ENCODE data around the gene SEMA5B.

Gene SEMA5B

DNA sequence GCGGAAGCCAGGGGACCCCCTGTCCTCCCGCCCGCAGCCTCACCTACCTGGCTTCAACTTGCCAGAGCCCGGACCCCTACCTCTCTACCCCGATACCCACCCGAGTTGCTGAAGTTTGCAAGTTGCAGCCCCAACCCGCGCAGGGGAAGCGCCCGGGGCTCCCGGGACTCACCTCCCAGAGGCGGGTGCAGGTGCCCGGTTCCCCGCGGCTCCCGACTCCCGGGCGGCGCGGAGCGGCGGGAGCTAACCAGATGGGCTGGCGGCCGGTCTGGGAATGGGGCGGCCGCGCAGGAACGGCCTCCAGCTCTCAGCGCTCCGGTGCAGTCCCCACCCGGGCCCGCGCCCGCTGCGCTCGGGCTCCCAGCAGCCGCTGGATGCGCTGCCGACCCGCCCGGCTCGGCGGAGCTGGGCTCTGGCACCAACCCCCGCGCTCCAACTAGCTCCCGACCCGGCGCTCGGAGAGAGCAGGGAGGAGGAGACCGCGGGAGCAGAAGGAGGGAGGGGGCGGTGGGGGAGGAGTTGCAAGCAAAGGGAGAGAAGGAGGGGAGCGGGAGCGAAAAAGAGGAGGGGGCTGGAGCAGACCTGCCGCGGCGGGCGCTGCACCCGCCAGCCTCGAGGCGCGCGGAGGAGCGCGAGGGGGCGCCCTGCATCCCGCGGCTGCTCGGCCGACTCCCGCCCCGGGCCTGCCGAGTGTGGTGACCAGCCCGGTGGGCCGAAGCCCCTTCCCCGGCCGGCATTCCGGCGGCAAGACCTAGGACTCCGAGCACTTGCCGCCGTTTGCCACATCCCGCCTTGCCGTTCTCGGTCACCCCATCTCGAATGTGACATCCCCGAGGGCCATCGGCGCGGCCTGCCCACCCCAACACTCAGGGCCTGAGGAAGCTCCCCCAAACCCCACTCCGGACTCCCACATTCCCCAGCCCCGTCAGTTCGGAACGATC lies at the start of gene SEMA5B (continued):
- TF ChIP-seq ZBTB11 (tag by site-specific recombination; conservative IDR thresholded peaks at IDR 0.05; ENCODE audit: low read depth) = no peak
- no peak for TF ChIP-seq ZNF76 (tag by site-specific recombination; IDR thresholded peaks at IDR 0.05; ENCODE audit: borderline replicate concordance, low read depth)
- no peak for TF ChIP-seq ZNF830 (tag by site-specific recombination; IDR thresholded peaks at IDR 0.05; ENCODE audit: low read depth)
- TF ChIP-seq ZNF121 (tag by site-specific recombination; IDR thresholded peaks at IDR 0.05) = no peak
- TF ChIP-seq, protein P1, sequence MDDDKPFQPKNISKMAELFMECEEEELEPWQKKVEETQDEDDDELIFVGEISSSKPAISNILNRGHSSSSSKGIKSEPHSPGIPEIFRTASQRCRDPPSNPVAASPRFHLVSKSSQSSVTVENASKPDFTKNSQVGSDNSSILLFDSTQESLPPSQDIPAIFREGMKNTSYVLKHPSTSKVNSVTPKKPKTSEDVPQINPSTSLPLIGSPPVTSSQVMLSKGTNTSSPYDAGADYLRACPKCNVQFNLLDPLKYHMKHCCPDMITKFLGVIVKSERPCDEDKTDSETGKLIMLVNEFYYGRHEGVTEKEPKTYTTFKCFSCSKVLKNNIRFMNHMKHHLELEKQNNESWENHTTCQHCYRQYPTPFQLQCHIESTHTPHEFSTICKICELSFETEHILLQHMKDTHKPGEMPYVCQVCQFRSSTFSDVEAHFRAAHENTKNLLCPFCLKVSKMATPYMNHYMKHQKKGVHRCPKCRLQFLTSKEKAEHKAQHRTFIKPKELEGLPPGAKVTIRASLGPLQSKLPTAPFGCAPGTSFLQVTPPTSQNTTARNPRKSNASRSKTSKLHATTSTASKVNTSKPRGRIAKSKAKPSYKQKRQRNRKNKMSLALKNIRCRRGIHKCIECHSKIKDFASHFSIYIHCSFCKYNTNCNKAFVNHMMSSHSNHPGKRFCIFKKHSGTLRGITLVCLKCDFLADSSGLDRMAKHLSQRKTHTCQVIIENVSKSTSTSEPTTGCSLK (tag by site-specific recombination; IDR thresholded peaks at IDR 0.05) = no peak
- no peak for TF ChIP-seq ZNF521 (tag by site-specific recombination; IDR thresholded peaks at IDR 0.05)
- no peak for TF ChIP-seq ZNF433 (tag by site-specific recombination; IDR thresholded peaks at IDR 0.05; ENCODE audit: low read depth)
- no peak for TF ChIP-seq ZNF530 (tag by site-specific recombination; IDR thresholded peaks at IDR 0.05; ENCODE audit: low read depth)
- TF ChIP-seq KLF10 (tag by site-specific recombination; IDR thresholded peaks at IDR 0.05) = no peak
- no peak for TF ChIP-seq KLF16 (tag by site-specific recombination; IDR thresholded peaks at IDR 0.05)
- TF ChIP-seq ZFP69B (tag by site-specific recombination; IDR thresholded peaks at IDR 0.05) = no peak
- TF ChIP-seq ZNF555 (tag by site-specific recombination; conservative IDR thresholded peaks at IDR 0.05) = no peak
- no peak for TF ChIP-seq ZNF768 (tag by site-specific recombination; IDR thresholded peaks at IDR 0.05)
- no peak for TF ChIP-seq ZNF221 (tag by site-specific recombination; IDR thresholded peaks at IDR 0.05; ENCODE audit: borderline replicate concordance)
- TF ChIP-seq ZNF202 (tag by site-specific recombination; IDR thresholded peaks at IDR 0.05; ENCODE audit: borderline replicate concordance) = no peak
- TF ChIP-seq, protein P2, sequence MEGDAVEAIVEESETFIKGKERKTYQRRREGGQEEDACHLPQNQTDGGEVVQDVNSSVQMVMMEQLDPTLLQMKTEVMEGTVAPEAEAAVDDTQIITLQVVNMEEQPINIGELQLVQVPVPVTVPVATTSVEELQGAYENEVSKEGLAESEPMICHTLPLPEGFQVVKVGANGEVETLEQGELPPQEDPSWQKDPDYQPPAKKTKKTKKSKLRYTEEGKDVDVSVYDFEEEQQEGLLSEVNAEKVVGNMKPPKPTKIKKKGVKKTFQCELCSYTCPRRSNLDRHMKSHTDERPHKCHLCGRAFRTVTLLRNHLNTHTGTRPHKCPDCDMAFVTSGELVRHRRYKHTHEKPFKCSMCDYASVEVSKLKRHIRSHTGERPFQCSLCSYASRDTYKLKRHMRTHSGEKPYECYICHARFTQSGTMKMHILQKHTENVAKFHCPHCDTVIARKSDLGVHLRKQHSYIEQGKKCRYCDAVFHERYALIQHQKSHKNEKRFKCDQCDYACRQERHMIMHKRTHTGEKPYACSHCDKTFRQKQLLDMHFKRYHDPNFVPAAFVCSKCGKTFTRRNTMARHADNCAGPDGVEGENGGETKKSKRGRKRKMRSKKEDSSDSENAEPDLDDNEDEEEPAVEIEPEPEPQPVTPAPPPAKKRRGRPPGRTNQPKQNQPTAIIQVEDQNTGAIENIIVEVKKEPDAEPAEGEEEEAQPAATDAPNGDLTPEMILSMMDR (tag by site-specific recombination; IDR thresholded peaks at IDR 0.05) = peak; percentile 37; the same call in 1 of the 2 replicates
- no peak for TF ChIP-seq ZEB2 (tag by site-specific recombination; IDR thresholded peaks at IDR 0.05)
- no peak for TF ChIP-seq MEIS1 (CRISPR knock-in tag; IDR thresholded peaks at IDR 0.05; ENCODE audit: borderline replicate concordance)
- no peak for TF ChIP-seq ZNF146 (tag by site-specific recombination; IDR thresholded peaks at IDR 0.05)
- no peak for TF ChIP-seq ZNF658 (tag by site-specific recombination; IDR thresholded peaks at IDR 0.05)
- 0 out of 2 replicates have a peak, but pooled peaks have one; percentile 33 for TF ChIP-seq ZNF660 (tag by site-specific recombination; IDR thresholded peaks at IDR 0.05)
- TF ChIP-seq ZNF114 (tag by site-specific recombination; IDR thresholded peaks at IDR 0.05) = no peak
- no peak for TF ChIP-seq HOXD13 (CRISPR knock-in tag; IDR thresholded peaks at IDR 0.05; ENCODE audit: borderline replicate concordance)
- no peak for TF ChIP-seq ZNF664 (tag by site-specific recombination; IDR thresholded peaks at IDR 0.05)
- no peak for TF ChIP-seq ZNF404 (tag by site-specific recombination; IDR thresholded peaks at IDR 0.05)
- TF ChIP-seq ZNF677 (tag by site-specific recombination; IDR thresholded peaks at IDR 0.05) = no peak
- TF ChIP-seq ZSCAN5A (tag by site-specific recombination; IDR thresholded peaks at IDR 0.05) = no peak
- TF ChIP-seq ZNF585B (tag by site-specific recombination; IDR thresholded peaks at IDR 0.05) = no peak
- TF ChIP-seq ZNF362 (tag by site-specific recombination; IDR thresholded peaks at IDR 0.05) = no peak
- TF ChIP-seq ZNF510 (tag by site-specific recombination; IDR thresholded peaks at IDR 0.05; ENCODE audit: insufficient replicate concordance) = no peak

Data from HEK293 (cell line).